ENCODE data around the gene CAPN5.

The CAPN5 gene

DNA sequence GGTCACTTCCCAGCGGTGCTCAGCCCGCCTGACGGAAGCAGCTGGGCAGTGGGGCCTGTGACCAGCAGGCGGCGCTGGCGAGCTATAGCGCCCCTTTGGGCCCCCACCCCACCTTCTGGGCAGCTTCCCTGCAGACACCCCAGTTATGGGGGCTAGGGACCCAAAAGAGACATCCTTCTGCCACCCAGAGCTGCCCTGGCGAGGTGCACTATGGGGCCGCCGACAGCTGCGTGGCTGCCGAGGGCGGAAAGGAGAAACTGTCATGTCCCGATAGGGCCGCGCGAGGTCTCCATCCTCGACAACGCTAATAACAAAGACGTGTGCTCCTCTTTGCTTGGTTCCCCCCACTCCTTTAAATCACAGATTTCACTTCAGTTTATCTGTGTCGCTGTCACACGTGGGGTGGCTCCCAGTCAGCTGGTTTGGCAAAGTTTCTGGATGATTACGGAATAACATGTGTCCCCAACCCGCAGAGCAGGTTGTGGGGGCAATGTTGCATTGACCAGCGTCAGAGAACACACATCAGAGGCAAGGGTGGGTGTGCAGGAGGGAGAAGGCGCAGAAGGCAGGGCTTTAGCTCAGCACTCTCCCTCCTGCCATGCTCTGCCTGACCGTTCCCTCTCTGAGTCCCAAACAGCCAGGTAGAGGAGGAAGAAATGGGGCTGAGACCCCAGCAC, 60.6 kb downstream of the CAPN5 start:
- TF ChIP-seq, protein P1, sequence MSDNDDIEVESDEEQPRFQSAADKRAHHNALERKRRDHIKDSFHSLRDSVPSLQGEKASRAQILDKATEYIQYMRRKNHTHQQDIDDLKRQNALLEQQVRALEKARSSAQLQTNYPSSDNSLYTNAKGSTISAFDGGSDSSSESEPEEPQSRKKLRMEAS (IDR thresholded peaks at IDR 0.05; ENCODE audit: low read depth, low read length), result 0 out of 2 replicates have a peak, but pooled peaks have one; percentile 8
- TF ChIP-seq, protein P2, sequence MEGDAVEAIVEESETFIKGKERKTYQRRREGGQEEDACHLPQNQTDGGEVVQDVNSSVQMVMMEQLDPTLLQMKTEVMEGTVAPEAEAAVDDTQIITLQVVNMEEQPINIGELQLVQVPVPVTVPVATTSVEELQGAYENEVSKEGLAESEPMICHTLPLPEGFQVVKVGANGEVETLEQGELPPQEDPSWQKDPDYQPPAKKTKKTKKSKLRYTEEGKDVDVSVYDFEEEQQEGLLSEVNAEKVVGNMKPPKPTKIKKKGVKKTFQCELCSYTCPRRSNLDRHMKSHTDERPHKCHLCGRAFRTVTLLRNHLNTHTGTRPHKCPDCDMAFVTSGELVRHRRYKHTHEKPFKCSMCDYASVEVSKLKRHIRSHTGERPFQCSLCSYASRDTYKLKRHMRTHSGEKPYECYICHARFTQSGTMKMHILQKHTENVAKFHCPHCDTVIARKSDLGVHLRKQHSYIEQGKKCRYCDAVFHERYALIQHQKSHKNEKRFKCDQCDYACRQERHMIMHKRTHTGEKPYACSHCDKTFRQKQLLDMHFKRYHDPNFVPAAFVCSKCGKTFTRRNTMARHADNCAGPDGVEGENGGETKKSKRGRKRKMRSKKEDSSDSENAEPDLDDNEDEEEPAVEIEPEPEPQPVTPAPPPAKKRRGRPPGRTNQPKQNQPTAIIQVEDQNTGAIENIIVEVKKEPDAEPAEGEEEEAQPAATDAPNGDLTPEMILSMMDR (IDR thresholded peaks at IDR 0.05; ENCODE audit: low read depth, low read length), result peak; percentile 98
- no peak for TF ChIP-seq POLR2A (IDR thresholded peaks at IDR 0.05; ENCODE audit: extremely low read depth, insufficient read length)
- peak; percentile 53 for DNase-seq (ENCODE audit: low read depth)
- H3K4me3 ChIP-seq (ENCODE audit: low read depth, low read length), result no peak overlapping the region

DNA sequence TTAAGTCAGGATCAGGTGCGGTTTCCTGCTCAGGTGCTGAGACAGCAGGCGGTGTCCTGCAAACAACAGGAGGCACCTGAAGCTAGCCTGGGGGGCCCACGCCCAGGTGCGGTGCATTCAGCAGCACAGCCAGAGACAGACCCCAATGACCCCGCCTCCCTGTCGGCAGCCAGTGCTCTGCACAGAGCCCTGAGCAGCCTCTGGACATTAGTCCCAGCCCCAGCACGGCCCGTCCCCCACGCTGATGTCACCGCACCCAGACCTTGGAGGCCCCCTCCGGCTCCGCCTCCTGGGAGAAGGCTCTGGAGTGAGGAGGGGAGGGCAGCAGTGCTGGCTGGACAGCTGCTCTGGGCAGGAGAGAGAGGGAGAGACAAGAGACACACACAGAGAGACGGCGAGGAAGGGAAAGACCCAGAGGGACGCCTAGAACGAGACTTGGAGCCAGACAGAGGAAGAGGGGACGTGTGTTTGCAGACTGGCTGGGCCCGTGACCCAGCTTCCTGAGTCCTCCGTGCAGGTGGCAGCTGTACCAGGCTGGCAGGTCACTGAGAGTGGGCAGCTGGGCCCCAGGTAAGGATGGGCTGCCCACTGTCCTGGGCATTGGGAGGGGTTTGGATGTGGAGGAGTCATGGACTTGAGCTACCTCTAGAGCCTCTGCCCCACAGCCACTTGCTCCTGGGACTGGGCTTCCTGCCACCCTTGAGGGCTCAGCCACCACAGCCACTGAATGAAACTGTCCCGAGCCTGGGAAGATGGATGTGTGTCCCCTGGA, 61.3 kb downstream of the CAPN5 start, which contains the start of gene MYO7A:
MYO7A (plus strand) TSS at position 327 of the 772 bp plus-strand sequence. CDS start 2,389 bp downstream, outside the sequence.
- TF ChIP-seq, protein P1 (IDR thresholded peaks at IDR 0.05; ENCODE audit: low read depth, low read length), result no peak
- TF ChIP-seq POLR2A (IDR thresholded peaks at IDR 0.05; ENCODE audit: extremely low read depth, insufficient read length) (no peak), MYC (IDR thresholded peaks at IDR 0.05; ENCODE audit: low read depth, low read length) (no peak)
- TF ChIP-seq, protein P2 (IDR thresholded peaks at IDR 0.05; ENCODE audit: low read depth, low read length), result no peak
- DNase-seq (ENCODE audit: low read depth), result no peak
- no peak within 1 kb of the TSS for H3K4me3 ChIP-seq (ENCODE audit: low read depth, low read length)

DNA sequence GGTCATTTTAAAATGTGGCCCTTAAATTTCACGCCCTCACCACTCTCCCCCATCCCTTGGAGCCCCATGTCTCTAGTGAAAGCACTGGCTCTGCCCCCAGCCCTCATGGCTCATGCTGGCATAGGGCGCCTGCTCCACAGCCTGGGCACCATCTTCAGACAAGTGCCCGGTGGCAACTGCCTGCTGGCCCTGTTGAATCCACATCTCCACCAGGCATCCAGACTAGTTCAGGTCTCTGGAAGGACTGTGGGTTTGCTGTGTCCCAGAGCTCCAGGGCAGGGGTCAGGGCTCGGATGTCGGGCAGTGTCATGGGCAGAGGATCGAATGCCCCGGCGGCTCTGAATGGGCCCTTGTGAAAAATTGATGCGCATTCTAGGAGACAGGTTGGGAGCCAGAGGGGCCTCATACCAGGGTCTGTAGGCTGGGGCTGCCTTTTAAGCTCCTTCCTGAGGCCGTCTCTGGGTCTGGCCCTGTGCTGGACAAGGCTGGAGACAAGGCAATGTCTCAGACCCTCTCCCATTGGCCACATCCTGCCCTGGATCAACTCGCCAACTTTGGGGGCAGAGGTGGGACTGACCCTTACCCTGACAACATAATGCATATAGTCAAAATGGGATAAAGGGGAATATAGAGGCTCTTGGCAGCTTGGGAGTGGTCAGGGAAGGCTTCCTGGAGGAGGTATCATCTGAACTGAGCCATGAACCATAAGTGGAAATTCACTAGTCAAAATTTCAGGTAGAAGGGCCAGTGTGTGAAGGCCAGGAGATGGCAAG, 62.5 kb downstream of the CAPN5 start:
- no peak overlapping the region for H3K4me3 ChIP-seq (ENCODE audit: low read depth, low read length)
- no peak for DNase-seq (ENCODE audit: low read depth)
- TF ChIP-seq, protein P2 (IDR thresholded peaks at IDR 0.05; ENCODE audit: low read depth, low read length), result no peak
- TF ChIP-seq, protein P1 (IDR thresholded peaks at IDR 0.05; ENCODE audit: low read depth, low read length), result no peak
- no peak for TF ChIP-seq POLR2A (IDR thresholded peaks at IDR 0.05; ENCODE audit: extremely low read depth, insufficient read length)
- no peak for TF ChIP-seq MYC (IDR thresholded peaks at IDR 0.05; ENCODE audit: low read depth, low read length)

DNA sequence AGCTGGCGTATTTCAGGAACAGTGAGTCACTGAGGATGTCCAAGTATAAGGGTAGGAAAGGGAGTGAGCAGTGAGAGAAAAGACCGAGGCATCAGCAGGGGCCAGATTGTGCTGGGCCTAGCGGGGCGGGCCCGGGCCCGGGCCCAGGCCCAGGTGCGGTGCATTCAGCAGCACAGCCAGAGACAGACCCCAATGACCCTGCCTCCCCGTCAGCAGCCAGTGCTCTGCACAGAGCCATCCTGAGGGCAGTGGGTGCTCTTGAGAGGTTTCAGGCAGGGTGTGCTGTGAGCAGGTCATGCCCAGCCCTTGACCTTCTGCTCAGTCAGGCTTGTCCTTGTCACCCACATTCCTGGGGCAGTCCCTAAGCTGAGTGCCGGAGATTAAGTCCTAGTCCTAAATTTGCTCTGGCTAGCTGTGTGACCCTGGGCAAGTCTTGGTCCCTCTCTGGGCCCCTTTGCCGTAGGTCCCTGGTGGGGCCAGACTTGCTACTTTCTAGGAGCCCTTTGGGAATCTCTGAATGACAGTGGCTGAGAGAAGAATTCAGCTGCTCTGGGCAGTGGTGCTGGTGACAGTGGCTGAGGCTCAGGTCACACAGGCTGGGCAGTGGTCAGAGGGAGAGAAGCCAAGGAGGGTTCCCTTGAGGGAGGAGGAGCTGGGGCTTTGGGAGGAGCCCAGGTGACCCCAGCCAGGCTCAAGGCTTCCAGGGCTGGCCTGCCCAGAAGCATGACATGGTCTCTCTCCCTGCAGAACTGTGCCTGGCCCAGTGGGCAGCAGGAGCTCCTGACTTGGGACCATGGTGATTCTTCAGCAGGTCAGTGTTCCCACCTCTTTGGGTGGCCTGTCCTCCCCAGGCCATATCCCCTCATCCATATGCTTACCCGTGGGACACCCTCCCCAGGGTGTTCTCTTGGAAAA, 63.3 kb downstream of the CAPN5 start:
- no peak for TF ChIP-seq MYC (IDR thresholded peaks at IDR 0.05; ENCODE audit: low read depth, low read length)
- no peak for TF ChIP-seq POLR2A (IDR thresholded peaks at IDR 0.05; ENCODE audit: extremely low read depth, insufficient read length)
- TF ChIP-seq, protein P1 (IDR thresholded peaks at IDR 0.05; ENCODE audit: low read depth, low read length), result no peak
- TF ChIP-seq, protein P2 (IDR thresholded peaks at IDR 0.05; ENCODE audit: low read depth, low read length), result no peak
- no peak for DNase-seq (ENCODE audit: low read depth)
- no peak overlapping the region for H3K4me3 ChIP-seq (ENCODE audit: low read depth, low read length)

Data from NB4 (cell line).